Neuronal stem cell (in vitro differentiated cells): ENCODE data around the gene OR7C2.

Experiments used
- DNase-seq: peaks from one replicate; pipeline ENCODE4 v3.0.0-alpha.2; 2013; ENCODE audit warnings: low spot score
- H2AFZ ChIP-seq: one replicate; pipeline ENCODE4 v1.6.1; 2013; ENCODE audit warnings: mild to moderate bottlenecking, low read length, inconsistent platforms
- H2AK5ac ChIP-seq: 2 replicates; pipeline ENCODE4 v1.6.1; 2013; ENCODE audit warnings: low read depth, mild to moderate bottlenecking, inconsistent platforms, low read length, moderate library complexity, mixed read lengths
- H2BK120ac ChIP-seq: 2 replicates; pipeline ENCODE4 v1.6.1; 2013; ENCODE audit warnings: low read depth, mild to moderate bottlenecking, inconsistent platforms, low read length, moderate library complexity, mixed read lengths
- H2BK12ac ChIP-seq: one replicate; pipeline ENCODE4 v1.6.1; 2013; ENCODE audit warnings: low read length, inconsistent platforms
- H2BK15ac ChIP-seq: 2 replicates; pipeline ENCODE4 v1.6.1; 2013; ENCODE audit warnings: mild to moderate bottlenecking, low read length, inconsistent platforms, mixed read lengths
- H2BK5ac ChIP-seq: one replicate; pipeline ENCODE4 v1.6.1; 2013; ENCODE audit warnings: inconsistent platforms, mild to moderate bottlenecking, low read length, moderate library complexity
- H3K14ac ChIP-seq: one replicate; pipeline ENCODE4 v1.6.1; 2013; ENCODE audit warnings: low read length, inconsistent platforms
- H3K18ac ChIP-seq: 2 replicates; pipeline ENCODE4 v1.6.1; 2013; ENCODE audit warnings: low read length, inconsistent platforms
- H3K23ac ChIP-seq: 2 replicates; pipeline ENCODE4 v1.6.1; 2013; ENCODE audit warnings: low read depth, mild to moderate bottlenecking, mixed read lengths, low read length, inconsistent platforms; ENCODE audit not compliant: poor library complexity
- H3K27ac ChIP-seq: replicated peaks from 3 replicates; pipeline ENCODE4 v1.5.1; 2013; ENCODE audit warnings: low read length, inconsistent platforms
- H3K27me3 ChIP-seq, 3 experiments: 2 replicates each; pipeline ENCODE4 v1.6.1; 2013; ENCODE audit warnings: low read length in 3 of 3, mild to moderate bottlenecking in 2 of 3, inconsistent platforms in 1 of 3, low read depth in 1 of 3, mixed read lengths in 1 of 3, moderate library complexity in 1 of 3; ENCODE audit not compliant: control insufficient read depth in 3 of 3, insufficient read depth in 3 of 3
- H3K36me3 ChIP-seq, 2 donors: replicated peaks in 1 of 2; 2 replicates each; pipeline ENCODE4 v1.6.1; 2013; ENCODE audit warnings: low read length in 2 of 2; ENCODE audit not compliant: control insufficient read depth in 2 of 2, insufficient read depth in 2 of 2
- H3K4ac ChIP-seq: 2 replicates; pipeline ENCODE4 v1.6.1; 2013; ENCODE audit warnings: inconsistent platforms, mild to moderate bottlenecking, low read length, moderate library complexity
- H3K4me1 ChIP-seq, 2 donors: 1 replicate in 1 of 2; 2 replicates in 1 of 2; pipeline ENCODE4 v1.6.1; 2013; ENCODE audit warnings: low read length in 2 of 2, low read depth in 1 of 2; ENCODE audit not compliant: control insufficient read depth in 2 of 2, insufficient read depth in 1 of 2
- H3K4me2 ChIP-seq: one replicate; pipeline ENCODE4 v1.6.1; 2013; ENCODE audit warnings: mild to moderate bottlenecking, low read length, inconsistent platforms; ENCODE audit not compliant: insufficient read depth, poor library complexity, severe bottlenecking
- H3K4me3 ChIP-seq, 2 donors: 2 replicates each; pipeline ENCODE4 v1.5.1; 2013; ENCODE audit warnings: low read length in 2 of 2, mild to moderate bottlenecking in 2 of 2, inconsistent platforms in 1 of 2, moderate library complexity in 1 of 2
- H3K79me1 ChIP-seq: one replicate; pipeline ENCODE4 v1.6.1; 2013; ENCODE audit warnings: low read depth, mild to moderate bottlenecking, inconsistent platforms, low read length, moderate library complexity
- H3K9ac ChIP-seq: one replicate; pipeline ENCODE4 v1.6.1; 2013; ENCODE audit warnings: mild to moderate bottlenecking, low read depth, low read length, inconsistent platforms; ENCODE audit not compliant: poor library complexity
- H3K9me3 ChIP-seq, 2 donors: replicated peaks in 1 of 2; 2 replicates each; pipeline versions ENCODE3 to v1.6.1; 2013; ENCODE audit warnings: low read length in 2 of 2, mild to moderate bottlenecking in 2 of 2, inconsistent platforms in 1 of 2, low read depth in 1 of 2, mixed read lengths in 1 of 2, moderate library complexity in 1 of 2; ENCODE audit not compliant: control insufficient read depth in 2 of 2, insufficient read depth in 1 of 2
- H4K8ac ChIP-seq: one replicate; pipeline ENCODE4 v1.6.1; 2013; ENCODE audit warnings: low read depth, mild to moderate bottlenecking, inconsistent platforms, low read length, moderate library complexity
- H4K91ac ChIP-seq: one replicate; pipeline ENCODE4 v1.6.1; 2013; ENCODE audit warnings: low read length, low read depth, mild to moderate bottlenecking, inconsistent platforms; ENCODE audit not compliant: poor library complexity
- WGBS, 2 donors: extraction: QIAGEN DNeasy Blood & Tissue Kit; methylation state at CpG; one replicate each; pipeline ENCODE4 v1.1.7; 2013; ENCODE audit warnings: missing lambda C conversion rate in 2 of 2, mixed read lengths in 1 of 2; ENCODE audit not compliant: insufficient read length in 2 of 2, insufficient replicate concordance in 1 of 2; ENCODE audit errors: extremely low coverage in 2 of 2; 5-methylcytosine and 5-hydroxymethylcytosine counted together

OR7C2 gene

DNA sequence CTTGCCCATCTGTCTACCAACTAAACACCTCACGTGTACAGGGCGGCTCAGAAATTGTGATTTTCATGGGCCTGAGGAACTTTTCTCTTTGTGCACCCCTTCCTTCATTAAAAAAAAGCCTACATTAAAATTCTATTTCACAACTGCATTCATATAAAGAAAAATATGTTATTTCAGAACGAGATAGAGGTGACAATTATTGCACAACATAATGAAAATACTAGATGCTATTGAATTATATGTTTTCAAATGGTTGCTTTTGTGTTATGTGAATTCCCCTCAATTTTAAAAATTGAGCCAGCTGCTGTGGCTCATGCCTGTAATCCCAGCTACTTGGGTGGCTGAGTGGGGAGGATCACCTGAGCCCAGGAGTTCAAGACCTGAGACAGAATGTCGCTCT is 33.2 kb downstream of the OR7C2 start:
- Histone ChIP-seq H3K9ac (no peak overlapping the region), H3K36me3 (peaks cover 0 to 18% of the 10 kb centered on the region in 2 donors), H3K9me3 (no peaks in the 10 kb centered on the region), H2BK15ac (no peak overlapping the region), H4K8ac (no peak overlapping the region), H2AK5ac (no peak overlapping the region), H4K91ac (no peak overlapping the region), H3K4me3 (no peak overlapping the region), H3K79me1 (peaks cover 7% of the 10 kb centered on the region), H3K18ac (no peak overlapping the region), H2BK12ac (no peak overlapping the region), H3K27me3 (peaks cover 0 to 28% (median 0%) of the 10 kb centered on the region in 3 experiments), H3K4me1 (peaks cover 0 to 12% of the 10 kb centered on the region in 2 donors), H2BK5ac (no peak overlapping the region), H3K23ac (no peak overlapping the region), H2AFZ (no peak overlapping the region), H3K14ac (no peak overlapping the region), H3K4ac (no peak overlapping the region), H3K4me2 (no peak overlapping the region), H2BK120ac (no peak overlapping the region), H3K27ac (no peak overlapping the region)
- no peak for DNase-seq
- no CpG with 5 or more reads among the region's 4 CpGs for WGBS, 2 donors

DNA sequence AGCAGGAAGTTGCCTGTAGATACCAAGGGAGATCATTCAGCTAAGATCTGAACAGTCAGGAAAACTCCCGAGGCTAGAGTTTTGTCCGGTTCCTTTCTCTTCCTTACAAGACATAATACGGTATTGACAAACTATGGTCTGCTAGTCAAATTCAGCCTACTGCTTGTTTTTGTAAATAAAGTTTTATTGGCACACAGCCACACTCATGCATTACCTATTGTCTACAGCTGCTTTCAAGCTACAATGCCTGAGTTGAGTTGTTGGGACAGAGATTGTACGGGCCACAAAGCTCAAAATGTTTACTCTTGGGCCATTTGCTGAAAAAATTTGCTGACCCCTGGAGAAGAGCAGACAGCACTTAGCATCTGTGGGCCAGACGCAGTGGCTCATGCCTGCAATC is 35.8 kb downstream of the OR7C2 start:
- Histone ChIP-seq H3K14ac (no peak overlapping the region), H2AFZ (no peak overlapping the region), H2BK5ac (no peak overlapping the region)

DNA sequence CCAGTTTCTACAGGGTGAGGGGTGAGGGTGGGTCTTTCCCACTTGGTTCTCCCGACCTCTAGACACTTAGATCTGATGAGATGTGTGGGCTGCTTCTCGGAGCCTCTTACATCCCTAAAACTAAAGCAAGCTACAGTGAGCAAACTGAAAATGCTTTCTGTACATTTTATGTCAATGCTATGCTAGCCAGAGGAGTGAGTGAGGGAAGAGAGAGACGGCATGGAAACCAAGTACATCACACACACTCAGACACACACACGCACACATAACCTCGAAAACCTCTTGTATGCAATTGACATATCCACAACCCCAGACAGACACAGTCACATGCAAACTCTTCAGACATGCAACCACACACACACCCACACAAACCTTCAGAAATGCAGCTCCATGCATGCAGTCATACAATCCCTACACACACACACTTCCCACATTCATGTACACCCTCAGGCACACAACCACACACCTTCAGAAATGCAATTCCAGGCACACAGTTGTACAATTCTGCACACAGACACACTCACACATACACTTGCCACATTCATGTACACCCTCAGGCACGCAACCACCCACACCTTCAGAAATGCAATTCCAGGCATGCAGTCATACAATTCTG is 37.0 kb downstream of the OR7C2 start:
- H3K4ac ChIP-seq, result no peak overlapping the region
- H2BK12ac ChIP-seq, result peak overlapping the region; percentile 7
- H4K8ac ChIP-seq, result no peak overlapping the region
- peak overlapping the region; percentile 77 for H3K4me2 ChIP-seq
- no peak overlapping the region for H3K27ac ChIP-seq
- peak overlapping the region; percentile 21 for H3K23ac ChIP-seq
- H3K18ac ChIP-seq, result no peak overlapping the region
- peaks cover 7% of the 10 kb centered on the region for H3K79me1 ChIP-seq
- H2BK15ac ChIP-seq, result no peak overlapping the region
- DNase-seq, result no peak
- no peaks in the 10 kb centered on the region for H3K9me3 ChIP-seq
- peak overlapping the region; percentile 79 for H3K14ac ChIP-seq
- H2BK120ac ChIP-seq, result no peak overlapping the region
- H2BK5ac ChIP-seq, result no peak overlapping the region
- H3K36me3 ChIP-seq, result peaks cover 0 to 4% of the 10 kb centered on the region in 2 donors
- WGBS, 2 donors, result no CpG with 5 or more reads among the region's 6 CpGs
- H2AK5ac ChIP-seq, result no peak overlapping the region
- no peak overlapping the region for H2AFZ ChIP-seq
- H3K4me3 ChIP-seq, result peak overlapping the region in 1 of 2 donors; percentile 90
- peak overlapping the region; percentile 82 for H3K9ac ChIP-seq
- H3K27me3 ChIP-seq, result peaks cover 0 to 51% (median 0%) of the 10 kb centered on the region in 3 experiments
- H3K4me1 ChIP-seq, result peaks cover 0 to 13% of the 10 kb centered on the region in 2 donors
- no peak overlapping the region for H4K91ac ChIP-seq

More for the DNA sequence above, 35.8 kb downstream of the OR7C2 start:
- Histone ChIP-seq H3K79me1 (peaks cover 7% of the 10 kb centered on the region), H3K9ac (no peak overlapping the region), H3K27me3 (peaks cover 0 to 48% (median 0%) of the 10 kb centered on the region in 3 experiments), H3K18ac (no peak overlapping the region), H3K23ac (no peak overlapping the region), H3K4me2 (no peak overlapping the region), H4K91ac (no peak overlapping the region), H2BK12ac (no peak overlapping the region), H3K4me1 (peaks cover 0 to 13% of the 10 kb centered on the region in 2 donors), H2BK120ac (no peak overlapping the region), H3K9me3 (no peaks in the 10 kb centered on the region), H2AK5ac (no peak overlapping the region), H3K4me3 (no peak overlapping the region), H3K36me3 (peaks cover 0 to 11% of the 10 kb centered on the region in 2 donors), H3K4ac (no peak overlapping the region), H2BK15ac (no peak overlapping the region), H4K8ac (no peak overlapping the region), H3K27ac (no peak overlapping the region)
- WGBS, 2 donors, result no CpG with 5 or more reads among the region's 5 CpGs
- no peak for DNase-seq

DNA sequence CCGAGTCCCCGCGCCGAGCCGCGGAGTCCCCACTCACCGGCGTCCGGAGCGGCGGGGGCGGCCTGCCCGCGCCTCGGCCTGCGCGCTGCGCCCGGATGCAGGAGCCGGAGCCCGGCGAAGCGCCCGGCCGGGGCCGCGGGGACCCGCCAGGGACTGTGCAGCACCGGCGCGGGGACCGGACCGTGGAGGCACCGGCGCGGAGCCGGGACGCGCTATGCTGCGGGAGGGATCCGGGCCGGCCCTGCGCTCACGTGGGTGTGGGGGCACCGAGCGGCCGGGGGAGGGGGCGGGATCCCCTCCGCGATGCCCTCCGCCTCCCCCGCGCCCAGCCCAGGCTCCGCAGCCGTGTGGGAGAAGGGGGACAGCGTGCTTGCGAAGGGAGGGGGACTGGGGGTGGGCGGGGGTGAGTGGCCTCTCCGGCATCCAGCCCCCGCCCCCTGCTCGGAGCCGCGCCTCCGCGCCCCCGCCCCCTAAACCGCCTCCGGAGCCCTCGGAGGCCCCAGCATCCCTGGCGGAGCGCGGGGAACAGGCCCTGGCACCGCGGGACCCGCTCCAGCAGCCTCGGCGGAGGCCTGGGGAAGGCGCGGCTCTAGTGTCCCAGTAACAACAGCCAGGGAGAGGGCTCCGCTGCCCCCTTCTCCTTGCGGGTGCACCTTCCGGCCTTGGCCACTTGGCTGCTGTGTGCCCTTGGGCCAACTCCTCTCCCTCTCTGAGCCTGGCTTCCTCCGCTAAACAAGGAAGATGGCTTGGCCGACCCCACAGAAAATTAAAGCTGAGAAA is 38.4 kb downstream of the OR7C2 start, which contains the start of gene SLC1A6:
Gene SLC1A6 (minus strand): TSS at position 389 of the 780 bp plus-strand sequence. CDS start 6,954 bp downstream, outside the sequence.
- peak within 1 kb of the TSS; percentile 86 for H2BK12ac ChIP-seq
- H4K8ac ChIP-seq, result no peak within 1 kb of the TSS
- peak; percentile 62 for DNase-seq
- H4K91ac ChIP-seq, result peak within 1 kb of the TSS; percentile 89
- H2BK15ac ChIP-seq, result peak within 1 kb of the TSS; percentile 92
- no peak within 1 kb of the TSS for H3K4ac ChIP-seq
- peaks cover 0 to 8% of the 10 kb centered on the region in 2 donors for H3K4me1 ChIP-seq
- H3K9me3 ChIP-seq, result no peaks in the 10 kb centered on the region
- no peak within 1 kb of the TSS for H2BK120ac ChIP-seq
- H3K18ac ChIP-seq, result peak within 1 kb of the TSS; percentile 94
- no CpG with 5 or more reads among the region's 84 CpGs for WGBS, 2 donors
- H3K9ac ChIP-seq, result peak within 1 kb of the TSS; percentile 89
- peak within 1 kb of the TSS; percentile 51 to 90 for H3K4me3 ChIP-seq
- no peak within 1 kb of the TSS for H2AK5ac ChIP-seq
- peak within 1 kb of the TSS; percentile 71 for H3K14ac ChIP-seq
- peak within 1 kb of the TSS; percentile 47 for H3K27ac ChIP-seq
- peaks cover 0 to 57% (median 0%) of the 10 kb centered on the region in 3 experiments for H3K27me3 ChIP-seq
- peaks cover 7% of the 10 kb centered on the region for H3K79me1 ChIP-seq
- peaks cover 0 to 4% of the 10 kb centered on the region in 2 donors for H3K36me3 ChIP-seq
- H2AFZ ChIP-seq, result peak within 1 kb of the TSS; percentile 93
- no peak within 1 kb of the TSS for H3K23ac ChIP-seq
- peak within 1 kb of the TSS; percentile 87 for H2BK5ac ChIP-seq
- H3K4me2 ChIP-seq, result peak within 1 kb of the TSS; percentile 77
